Measurements from ENCODE around the gene SH3TC1.

The SH3TC1 gene

GRCh38 chr4:8181844-8182243 lies 17.2 kb upstream of the SH3TC1 start:
- TF ChIP-seq CTCF (conservative IDR thresholded peaks at IDR 0.05; ENCODE audit: low read depth), result no peak
- ChIA-PET POLR2A (ENCODE audit: low non-redundant PET) (no interaction called here), CTCF (interaction anchor here (0.6 kb wide), 1 partner anchor 16 kb away, joined by 4 read pairs; no protein-coding TSS in a partner anchor)
- peak overlapping the region; percentile 90 for H3K27ac ChIP-seq
- no peak for DNase-seq (ENCODE audit: low spot score)

DNA sequence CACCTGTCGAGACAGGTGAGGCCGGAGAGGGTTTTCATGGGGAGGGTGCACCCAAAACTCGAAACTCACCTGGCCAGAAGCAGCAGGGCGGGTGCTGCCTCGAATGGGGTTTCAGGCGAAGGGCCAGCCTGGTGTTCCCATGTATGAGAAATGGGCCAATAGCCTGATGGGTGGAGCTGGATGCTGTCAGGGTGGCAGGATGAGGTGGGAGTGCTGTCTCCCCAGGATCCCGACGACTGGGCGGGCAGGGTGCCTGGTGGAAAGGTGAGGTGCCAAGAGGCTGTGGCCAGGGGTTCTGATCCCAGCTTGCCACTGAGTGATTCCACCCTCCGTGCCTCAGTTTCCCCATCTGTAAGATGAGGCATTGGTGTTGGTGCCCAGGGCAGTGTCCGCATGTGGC lies 16.8 kb upstream of the SH3TC1 start:
- peak overlapping the region; percentile 90 for H3K27ac ChIP-seq
- POLR2A ChIA-PET (ENCODE audit: low non-redundant PET), result no interaction called here
- CTCF ChIA-PET, result no interaction called here
- DNase-seq (ENCODE audit: low spot score), result no peak
- no peak for TF ChIP-seq CTCF (conservative IDR thresholded peaks at IDR 0.05; ENCODE audit: low read depth)

DNA sequence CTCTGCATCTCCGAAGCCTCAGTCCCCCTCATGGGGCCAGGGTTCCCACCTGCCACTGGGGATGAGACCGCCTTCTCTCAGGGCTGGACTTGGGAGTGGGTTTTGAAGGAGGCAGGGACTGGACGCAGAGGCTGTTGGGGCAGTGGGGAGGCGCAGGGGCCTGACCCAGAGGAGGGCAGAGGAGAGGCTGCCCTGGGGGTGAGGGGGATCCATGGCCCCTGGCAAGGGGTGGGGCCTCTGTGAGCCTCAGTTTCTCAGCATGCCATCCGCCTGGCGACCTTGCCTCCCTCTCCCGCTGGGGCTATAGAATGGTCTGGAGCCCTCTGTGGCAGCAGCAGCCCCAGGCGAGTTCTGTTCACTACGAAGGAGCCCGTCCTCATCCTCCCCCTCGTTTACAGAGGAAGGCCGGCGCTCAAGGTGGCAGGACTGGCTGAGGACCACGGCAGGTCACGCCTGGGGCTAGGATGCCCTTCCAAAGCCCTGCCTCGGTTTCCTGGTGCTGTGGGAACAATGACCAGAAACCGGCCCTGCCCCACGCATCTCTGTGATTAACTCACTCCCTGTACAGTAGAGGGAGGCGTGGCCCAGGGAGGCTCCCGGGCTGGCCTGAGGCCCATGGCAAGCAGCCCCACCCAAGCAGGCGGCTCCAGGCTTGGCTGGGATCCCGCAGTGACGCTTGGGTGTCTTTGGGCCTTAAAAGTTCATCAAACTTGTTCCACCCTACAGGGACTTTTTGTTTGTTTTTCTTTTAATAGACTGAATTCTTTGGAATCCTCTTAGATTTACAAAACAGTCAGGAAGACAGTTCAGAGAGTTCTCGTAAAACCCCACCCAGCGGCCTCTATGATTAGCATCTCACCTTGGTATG lies 16.0 kb upstream of the SH3TC1 start:
- peak overlapping the region; percentile 90 for H3K27ac ChIP-seq
- CTCF ChIA-PET, result no interaction called here
- no peak for TF ChIP-seq CTCF (conservative IDR thresholded peaks at IDR 0.05; ENCODE audit: low read depth)
- DNase-seq (ENCODE audit: low spot score), result peak; percentile 86
- POLR2A ChIA-PET (ENCODE audit: low non-redundant PET), result no interaction called here

DNA sequence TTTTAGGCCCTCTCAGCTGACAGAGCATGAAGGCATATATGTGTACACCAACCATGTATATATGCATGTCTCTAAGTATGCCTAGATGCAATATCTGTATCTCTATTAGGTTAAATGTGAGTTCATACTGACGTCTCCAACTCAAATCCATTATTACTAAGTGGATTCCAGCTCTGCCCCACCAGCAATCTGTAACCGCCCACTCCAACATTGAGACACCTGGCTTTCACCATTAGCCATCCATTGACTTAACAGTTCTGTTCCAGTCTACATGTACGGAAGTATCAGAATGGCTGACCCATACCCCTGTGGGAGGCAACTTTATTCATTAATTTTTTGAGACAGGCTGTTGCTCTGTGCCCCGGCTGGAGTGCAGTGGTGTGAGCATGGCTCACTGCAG lies 15.0 kb upstream of the SH3TC1 start:
- no peak for TF ChIP-seq CTCF (conservative IDR thresholded peaks at IDR 0.05; ENCODE audit: low read depth)
- ChIA-PET POLR2A (ENCODE audit: low non-redundant PET) (no interaction called here), CTCF (no interaction called here)
- DNase-seq (ENCODE audit: low spot score), result no peak
- H3K27ac ChIP-seq, result peak overlapping the region; percentile 90

- ChIA-PET CTCF (interaction anchor here (0.6 kb wide), 1 partner anchor 22 kb away, joined by 4 read pairs; no protein-coding TSS in a partner anchor), POLR2A (ENCODE audit: low non-redundant PET) (no interaction called here)
- no peak for TF ChIP-seq CTCF (conservative IDR thresholded peaks at IDR 0.05; ENCODE audit: low read depth)
- H3K27ac ChIP-seq, result peak overlapping the region; percentile 58
- peak; percentile 56 for DNase-seq (ENCODE audit: low spot score)
Measured at GRCh38 chr4:8185295-8185694, 13.8 kb upstream of the SH3TC1 start.

- no peak for DNase-seq (ENCODE audit: low spot score)
- peak overlapping the region; percentile 58 for H3K27ac ChIP-seq
- no peak for TF ChIP-seq CTCF (conservative IDR thresholded peaks at IDR 0.05; ENCODE audit: low read depth)
- POLR2A ChIA-PET (ENCODE audit: low non-redundant PET), result no interaction called here
- CTCF ChIA-PET, result no interaction called here
Measured at GRCh38 chr4:8185930-8186329, 13.2 kb upstream of the SH3TC1 start.
